ENCODE measurements around the gene THBS4.
"Not testable (repeated sequence)": the region's sequence is repeated elsewhere in the genome, so short reads cannot be mapped to it uniquely, and the experiment has no call there.

Gene THBS4

GRCh38 chr5:80109646-80110478, 74.7 kb downstream of the THBS4 start:
- Histone ChIP-seq H3K36me3 (ENCODE audit: control insufficient read depth in 5 of 5, insufficient read depth in 5 of 5, low read length in 5 of 5) (no peaks in the 10 kb centered on the region), H3K4me3 (ENCODE audit: low read depth in 1 of 5, low read length in 5 of 5) (no peak overlapping the region), H3K9me3 (ENCODE audit: control insufficient read depth in 5 of 5, low read length in 5 of 5) (no peaks in the 10 kb centered on the region), H3K27ac (ENCODE audit: low read depth, low read length) (no peak overlapping the region), H3K27me3 (ENCODE audit: control insufficient read depth in 5 of 5, insufficient read depth in 4 of 5, low read length in 5 of 5) (no peaks in the 10 kb centered on the region), H3K4me1 (ENCODE audit: control insufficient read depth in 5 of 5, insufficient read depth in 5 of 5, low read length in 5 of 5) (peaks cover 0 to 7% (median 3%) of the 10 kb centered on the region in 5 donors), H3K9ac (ENCODE audit: low read length in 5 of 5) (no peak overlapping the region)

- not testable (repeated sequence) for H3K27me3 ChIP-seq (ENCODE audit: control insufficient read depth in 5 of 5, insufficient read depth in 4 of 5, low read length in 5 of 5); H3K9ac ChIP-seq (ENCODE audit: low read length in 5 of 5); H3K9me3 ChIP-seq (ENCODE audit: control insufficient read depth in 5 of 5, low read length in 5 of 5); H3K4me1 ChIP-seq (ENCODE audit: control insufficient read depth in 5 of 5, insufficient read depth in 5 of 5, low read length in 5 of 5); H3K27ac ChIP-seq (ENCODE audit: low read depth, low read length); H3K4me3 ChIP-seq (ENCODE audit: low read depth in 1 of 5, low read length in 5 of 5); H3K36me3 ChIP-seq (ENCODE audit: control insufficient read depth in 5 of 5, insufficient read depth in 5 of 5, low read length in 5 of 5)
These were observed 76.3 kb downstream of the THBS4 start for GRCh38 chr5:80111376-80111990.

DNA sequence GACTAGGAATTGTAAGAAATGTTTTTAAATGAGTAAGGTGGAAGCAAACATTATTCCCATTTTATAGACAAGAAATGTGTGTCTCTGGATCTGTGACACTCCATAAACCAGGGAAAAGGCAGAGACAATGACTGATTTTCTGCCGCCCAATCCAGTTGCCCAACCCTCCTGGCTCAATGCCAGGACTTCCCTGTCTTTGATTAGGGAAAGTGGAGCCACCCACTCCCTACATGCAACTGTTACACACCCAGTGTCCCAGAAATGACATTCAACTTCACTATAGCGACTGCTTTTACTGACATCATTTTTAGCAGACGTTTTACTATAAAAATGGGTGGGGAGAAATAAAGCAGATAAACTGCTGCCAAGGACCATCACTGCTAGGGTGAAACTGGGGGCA, 79.7 kb downstream of the THBS4 start:
- H3K9ac ChIP-seq (ENCODE audit: low read length in 5 of 5) = no peak overlapping the region
- H3K4me1 ChIP-seq (ENCODE audit: control insufficient read depth in 5 of 5, insufficient read depth in 5 of 5, low read length in 5 of 5) = peaks cover 0 to 3% (median 0%) of the 10 kb centered on the region in 5 donors
- no peaks in the 10 kb centered on the region for H3K36me3 ChIP-seq (ENCODE audit: control insufficient read depth in 5 of 5, insufficient read depth in 5 of 5, low read length in 5 of 5)
- no peak overlapping the region for H3K27ac ChIP-seq (ENCODE audit: low read depth, low read length)
- H3K27me3 ChIP-seq (ENCODE audit: control insufficient read depth in 5 of 5, insufficient read depth in 4 of 5, low read length in 5 of 5) = no peaks in the 10 kb centered on the region
- peaks cover 0 to 6% (median 0%) of the 10 kb centered on the region in 5 donors for H3K9me3 ChIP-seq (ENCODE audit: control insufficient read depth in 5 of 5, low read length in 5 of 5)
- H3K4me3 ChIP-seq (ENCODE audit: low read depth in 1 of 5, low read length in 5 of 5) = no peak overlapping the region

DNA sequence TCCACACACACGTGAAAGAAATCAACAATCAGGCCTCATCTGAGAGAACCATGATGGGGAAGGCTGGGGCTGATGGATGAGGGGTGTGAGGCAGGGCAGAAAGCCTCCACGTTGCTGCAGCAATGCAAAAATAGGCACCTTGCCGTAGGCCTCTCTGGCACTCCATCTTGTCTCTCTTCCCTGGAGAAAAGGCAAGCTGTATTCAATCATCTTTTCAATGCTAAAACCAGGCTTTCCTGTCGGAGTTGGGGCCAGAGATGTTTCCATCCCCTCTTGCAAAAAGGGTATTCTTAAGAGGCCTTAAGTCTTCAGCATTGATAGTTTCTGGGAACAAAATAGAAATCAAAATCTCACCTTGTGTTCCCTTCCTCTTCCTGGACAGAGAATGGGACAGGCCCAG, 80.9 kb downstream of the THBS4 start:
- Histone ChIP-seq H3K9me3 (ENCODE audit: control insufficient read depth in 5 of 5, low read length in 5 of 5) (peaks cover 0 to 6% (median 0%) of the 10 kb centered on the region in 5 donors), H3K4me3 (ENCODE audit: low read depth in 1 of 5, low read length in 5 of 5) (no peak overlapping the region), H3K4me1 (ENCODE audit: control insufficient read depth in 5 of 5, insufficient read depth in 5 of 5, low read length in 5 of 5) (no peaks in the 10 kb centered on the region), H3K27ac (ENCODE audit: low read depth, low read length) (no peak overlapping the region), H3K36me3 (ENCODE audit: control insufficient read depth in 5 of 5, insufficient read depth in 5 of 5, low read length in 5 of 5) (no peaks in the 10 kb centered on the region), H3K9ac (ENCODE audit: low read length in 5 of 5) (no peak overlapping the region), H3K27me3 (ENCODE audit: control insufficient read depth in 5 of 5, insufficient read depth in 4 of 5, low read length in 5 of 5) (no peaks in the 10 kb centered on the region)

DNA sequence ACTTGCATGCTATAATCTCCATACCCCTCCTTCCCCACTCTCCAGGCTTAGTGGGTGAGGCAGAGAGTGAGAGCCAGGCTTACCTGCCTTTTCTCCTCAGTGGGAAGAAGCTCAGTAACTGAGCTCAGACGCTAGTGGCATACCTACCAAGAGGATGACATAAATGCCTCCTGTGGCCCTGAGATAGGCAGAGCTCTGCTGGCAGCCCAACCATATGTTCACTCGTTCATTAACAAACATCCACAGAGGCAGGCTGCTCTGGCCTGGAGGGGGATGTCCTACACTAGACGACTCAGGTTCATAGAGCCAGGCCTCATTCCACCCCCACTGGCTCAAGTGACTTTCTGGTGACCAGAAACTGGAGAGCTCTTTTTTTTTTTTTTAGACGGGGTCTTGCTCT, 81.3 kb downstream of the THBS4 start:
- H3K27me3 ChIP-seq (ENCODE audit: control insufficient read depth in 5 of 5, insufficient read depth in 4 of 5, low read length in 5 of 5) = no peaks in the 10 kb centered on the region
- H3K4me3 ChIP-seq (ENCODE audit: low read depth in 1 of 5, low read length in 5 of 5) = no peak overlapping the region
- H3K9me3 ChIP-seq (ENCODE audit: control insufficient read depth in 5 of 5, low read length in 5 of 5) = peaks cover 0 to 6% (median 0%) of the 10 kb centered on the region in 5 donors
- no peak overlapping the region for H3K9ac ChIP-seq (ENCODE audit: low read length in 5 of 5)
- no peaks in the 10 kb centered on the region for H3K4me1 ChIP-seq (ENCODE audit: control insufficient read depth in 5 of 5, insufficient read depth in 5 of 5, low read length in 5 of 5)
- H3K27ac ChIP-seq (ENCODE audit: low read depth, low read length) = no peak overlapping the region
- no peaks in the 10 kb centered on the region for H3K36me3 ChIP-seq (ENCODE audit: control insufficient read depth in 5 of 5, insufficient read depth in 5 of 5, low read length in 5 of 5)

GRCh38 chr5:80117446-80117845, 82.3 kb downstream of the THBS4 start:
- Histone ChIP-seq H3K27ac (ENCODE audit: low read depth, low read length) (no peak overlapping the region), H3K9me3 (ENCODE audit: control insufficient read depth in 5 of 5, low read length in 5 of 5) (peaks cover 0 to 6% (median 0%) of the 10 kb centered on the region in 5 donors), H3K36me3 (ENCODE audit: control insufficient read depth in 5 of 5, insufficient read depth in 5 of 5, low read length in 5 of 5) (no peaks in the 10 kb centered on the region), H3K27me3 (ENCODE audit: control insufficient read depth in 5 of 5, insufficient read depth in 4 of 5, low read length in 5 of 5) (no peaks in the 10 kb centered on the region), H3K4me1 (ENCODE audit: control insufficient read depth in 5 of 5, insufficient read depth in 5 of 5, low read length in 5 of 5) (no peaks in the 10 kb centered on the region), H3K4me3 (ENCODE audit: low read depth in 1 of 5, low read length in 5 of 5) (no peak overlapping the region), H3K9ac (ENCODE audit: low read length in 5 of 5) (no peak overlapping the region)

- Histone ChIP-seq H3K4me3 (ENCODE audit: low read depth in 1 of 5, low read length in 5 of 5) (no peak overlapping the region), H3K27me3 (ENCODE audit: control insufficient read depth in 5 of 5, insufficient read depth in 4 of 5, low read length in 5 of 5) (no peaks in the 10 kb centered on the region), H3K9me3 (ENCODE audit: control insufficient read depth in 5 of 5, low read length in 5 of 5) (peaks cover 0 to 6% (median 0%) of the 10 kb centered on the region in 5 donors), H3K4me1 (ENCODE audit: control insufficient read depth in 5 of 5, insufficient read depth in 5 of 5, low read length in 5 of 5) (peaks cover 0 to 3% (median 0%) of the 10 kb centered on the region in 5 donors), H3K36me3 (ENCODE audit: control insufficient read depth in 5 of 5, insufficient read depth in 5 of 5, low read length in 5 of 5) (no peaks in the 10 kb centered on the region), H3K27ac (ENCODE audit: low read depth, low read length) (no peak overlapping the region), H3K9ac (ENCODE audit: low read length in 5 of 5) (no peak overlapping the region)
These were observed 84.2 kb downstream of the THBS4 start for GRCh38 chr5:80119372-80119771.

GRCh38 chr5:80122579-80122978, 87.4 kb downstream of the THBS4 start:
- Histone ChIP-seq H3K4me1 (ENCODE audit: control insufficient read depth in 5 of 5, insufficient read depth in 5 of 5, low read length in 5 of 5) (peaks cover 0 to 8% (median 3%) of the 10 kb centered on the region in 5 donors), H3K27ac (ENCODE audit: low read depth, low read length) (no peak overlapping the region), H3K36me3 (ENCODE audit: control insufficient read depth in 5 of 5, insufficient read depth in 5 of 5, low read length in 5 of 5) (no peaks in the 10 kb centered on the region), H3K27me3 (ENCODE audit: control insufficient read depth in 5 of 5, insufficient read depth in 4 of 5, low read length in 5 of 5) (no peaks in the 10 kb centered on the region), H3K4me3 (ENCODE audit: low read depth in 1 of 5, low read length in 5 of 5) (no peak overlapping the region), H3K9ac (ENCODE audit: low read length in 5 of 5) (no peak overlapping the region), H3K9me3 (ENCODE audit: control insufficient read depth in 5 of 5, low read length in 5 of 5) (peaks cover 0 to 5% (median 0%) of the 10 kb centered on the region in 5 donors)

DNA sequence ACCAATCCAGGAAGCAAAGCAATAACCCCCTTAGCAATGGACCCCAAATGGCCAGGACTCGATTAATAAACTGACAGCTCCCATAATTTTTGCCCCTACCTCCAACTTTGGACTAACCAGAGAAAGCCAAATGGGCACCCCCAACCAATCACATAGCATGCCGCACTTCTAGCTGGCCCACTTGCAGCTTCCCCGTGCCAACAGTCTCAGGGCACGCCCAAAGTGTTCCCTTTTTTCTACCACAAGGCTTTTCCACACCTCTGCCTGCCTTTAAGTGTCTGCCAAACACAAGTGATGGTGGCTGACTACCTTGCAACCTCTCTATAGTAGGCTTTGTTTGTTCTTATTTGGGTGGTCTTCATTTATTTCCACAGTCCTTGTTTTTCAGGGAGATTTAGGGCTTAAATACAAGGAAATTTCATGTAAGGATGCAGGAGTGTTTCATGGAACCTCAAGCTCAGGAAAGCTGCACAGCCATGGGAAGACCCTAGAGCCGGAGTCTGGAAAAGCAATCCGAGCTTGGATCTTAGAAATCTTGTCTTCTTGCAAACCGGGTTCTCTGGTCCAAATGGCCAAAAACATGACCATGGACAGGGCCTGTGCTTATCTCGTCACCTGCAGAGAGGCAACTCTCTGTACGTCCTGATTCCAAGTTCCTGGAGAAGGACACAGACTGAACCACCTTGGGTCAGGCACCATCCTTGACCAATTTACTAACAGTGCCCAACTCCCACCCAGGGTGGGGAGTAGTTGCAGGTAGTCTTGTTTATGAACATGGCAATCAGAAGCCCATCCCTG, 89.2 kb downstream of the THBS4 start:
- Histone ChIP-seq H3K27ac (ENCODE audit: low read depth, low read length) (no peak overlapping the region), H3K4me1 (ENCODE audit: control insufficient read depth in 5 of 5, insufficient read depth in 5 of 5, low read length in 5 of 5) (peaks cover 0 to 12% (median 4%) of the 10 kb centered on the region in 5 donors), H3K4me3 (ENCODE audit: low read depth in 1 of 5, low read length in 5 of 5) (no peak overlapping the region), H3K9me3 (ENCODE audit: control insufficient read depth in 5 of 5, low read length in 5 of 5) (peaks cover 0 to 4% (median 0%) of the 10 kb centered on the region in 5 donors), H3K27me3 (ENCODE audit: control insufficient read depth in 5 of 5, insufficient read depth in 4 of 5, low read length in 5 of 5) (no peaks in the 10 kb centered on the region), H3K36me3 (ENCODE audit: control insufficient read depth in 5 of 5, insufficient read depth in 5 of 5, low read length in 5 of 5) (no peaks in the 10 kb centered on the region), H3K9ac (ENCODE audit: low read length in 5 of 5) (no peak overlapping the region)

Measured in subcutaneous abdominal adipose tissue (tissue), 5 donors.